ENCODE data around the gene SAPCD2.
A peak's percentile ranks its signal among the peaks of the same experiment; 100 is the strongest.

The SAPCD2 gene

DNA sequence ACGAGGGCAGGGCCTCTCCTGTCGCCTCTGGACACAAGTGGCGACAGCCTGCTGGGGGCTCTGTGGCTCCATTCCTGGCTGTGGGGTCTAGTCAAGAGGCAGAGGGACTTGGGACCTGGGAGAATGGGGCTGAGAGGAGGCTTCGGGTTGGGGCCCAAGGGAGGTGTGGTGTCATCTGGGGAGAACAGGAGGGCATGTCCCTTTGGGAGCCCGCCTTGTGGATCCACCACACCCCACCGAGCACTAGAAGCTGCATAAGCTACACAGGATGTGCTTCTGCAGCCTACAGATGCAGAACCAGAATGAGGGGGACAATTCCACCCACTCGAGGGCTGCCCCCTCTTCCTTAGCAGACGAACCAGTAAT is 12.6 kb upstream of the SAPCD2 start:
- TF ChIP-seq, protein P1, sequence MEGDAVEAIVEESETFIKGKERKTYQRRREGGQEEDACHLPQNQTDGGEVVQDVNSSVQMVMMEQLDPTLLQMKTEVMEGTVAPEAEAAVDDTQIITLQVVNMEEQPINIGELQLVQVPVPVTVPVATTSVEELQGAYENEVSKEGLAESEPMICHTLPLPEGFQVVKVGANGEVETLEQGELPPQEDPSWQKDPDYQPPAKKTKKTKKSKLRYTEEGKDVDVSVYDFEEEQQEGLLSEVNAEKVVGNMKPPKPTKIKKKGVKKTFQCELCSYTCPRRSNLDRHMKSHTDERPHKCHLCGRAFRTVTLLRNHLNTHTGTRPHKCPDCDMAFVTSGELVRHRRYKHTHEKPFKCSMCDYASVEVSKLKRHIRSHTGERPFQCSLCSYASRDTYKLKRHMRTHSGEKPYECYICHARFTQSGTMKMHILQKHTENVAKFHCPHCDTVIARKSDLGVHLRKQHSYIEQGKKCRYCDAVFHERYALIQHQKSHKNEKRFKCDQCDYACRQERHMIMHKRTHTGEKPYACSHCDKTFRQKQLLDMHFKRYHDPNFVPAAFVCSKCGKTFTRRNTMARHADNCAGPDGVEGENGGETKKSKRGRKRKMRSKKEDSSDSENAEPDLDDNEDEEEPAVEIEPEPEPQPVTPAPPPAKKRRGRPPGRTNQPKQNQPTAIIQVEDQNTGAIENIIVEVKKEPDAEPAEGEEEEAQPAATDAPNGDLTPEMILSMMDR (IDR thresholded peaks at IDR 0.05) = no peak
- Mint-ChIP-seq H3K4me3 (no peak overlapping the region), H3K9me3 (no peaks in the 10 kb centered on the region), H3K4me1 (peaks cover 23% of the 10 kb centered on the region), H3K27ac (no peak overlapping the region), H3K36me3 (ENCODE audit: low read depth) (no peaks in the 10 kb centered on the region), H3K27me3 (ENCODE audit: low read depth, poor library complexity) (peaks cover 64% of the 10 kb centered on the region)
- no peak for DNase-seq

DNA sequence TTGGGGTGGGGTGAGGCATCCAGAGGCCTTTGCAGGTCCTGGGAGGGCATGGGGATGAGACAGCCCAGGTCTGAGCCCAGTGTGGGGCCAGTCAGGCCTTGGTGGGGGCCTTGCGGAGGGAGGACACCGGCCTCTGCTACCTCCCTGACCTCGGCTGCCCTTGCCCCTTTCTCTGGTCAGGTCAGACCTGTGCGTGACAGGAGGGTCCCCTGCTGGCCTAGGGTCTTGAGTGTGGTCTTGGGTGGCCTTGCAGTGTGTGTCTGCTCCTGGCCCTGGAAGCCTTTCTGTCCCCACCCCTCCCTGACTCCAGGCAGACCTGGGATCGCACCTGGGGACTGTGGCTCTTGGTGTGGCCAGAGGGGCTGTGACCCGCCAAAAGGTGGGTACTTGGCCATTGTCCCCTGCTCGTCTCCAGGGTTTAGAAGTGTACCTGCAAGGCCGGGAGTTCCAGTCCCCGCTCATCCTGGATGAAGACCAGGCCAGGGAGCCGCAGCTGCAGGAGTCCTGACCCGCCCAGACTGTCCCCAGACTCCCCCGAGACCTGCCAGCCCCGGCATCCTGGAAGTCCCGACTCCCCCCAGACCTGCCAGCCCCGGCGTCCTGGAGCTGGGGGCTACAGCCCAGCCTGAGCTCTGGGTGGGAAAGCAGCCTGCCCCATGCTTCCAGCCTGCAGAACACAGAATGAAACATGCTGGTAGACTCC is 12.0 kb upstream of the SAPCD2 start:
- TF ChIP-seq, protein P1 (IDR thresholded peaks at IDR 0.05) = no peak
- peaks cover 69% of the 10 kb centered on the region for H3K27me3 Mint-ChIP-seq (ENCODE audit: low read depth, poor library complexity)
- no peak for DNase-seq
- no peaks in the 10 kb centered on the region for H3K9me3 Mint-ChIP-seq
- no peaks in the 10 kb centered on the region for H3K36me3 Mint-ChIP-seq (ENCODE audit: low read depth)
- H3K27ac Mint-ChIP-seq = no peak overlapping the region
- H3K4me3 Mint-ChIP-seq = no peak overlapping the region
- H3K4me1 Mint-ChIP-seq = peaks cover 18% of the 10 kb centered on the region

GRCh38 chr9:137080260-137081122 is 10.1 kb upstream of the SAPCD2 start:
- Mint-ChIP-seq H3K27ac (no peak overlapping the region), H3K4me1 (peaks cover 13% of the 10 kb centered on the region), H3K9me3 (no peaks in the 10 kb centered on the region), H3K36me3 (ENCODE audit: low read depth) (no peaks in the 10 kb centered on the region), H3K27me3 (ENCODE audit: low read depth, poor library complexity) (peaks cover 84% of the 10 kb centered on the region), H3K4me3 (no peak overlapping the region)
- no peak for DNase-seq
- TF ChIP-seq, protein P1 (IDR thresholded peaks at IDR 0.05) = no peak

DNA sequence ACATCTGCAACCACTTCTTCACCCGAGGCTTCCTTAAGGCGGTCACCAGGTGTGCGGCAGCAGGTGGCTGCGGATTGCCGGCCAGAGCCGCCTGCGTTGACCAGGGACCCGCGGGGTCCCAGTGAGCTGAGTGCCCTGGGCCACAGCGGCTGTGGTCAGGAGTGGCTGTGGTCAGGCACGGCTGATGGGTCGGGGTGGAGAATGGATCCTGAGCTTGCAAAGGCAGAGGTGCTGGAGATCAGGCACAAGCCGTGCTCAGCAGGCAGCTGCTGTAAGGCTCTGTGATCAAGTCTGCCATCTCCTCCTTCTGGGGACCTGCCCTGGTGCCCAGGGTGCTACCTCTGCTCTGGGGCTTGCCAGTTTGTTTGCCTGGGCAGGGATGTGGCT is 9.0 kb upstream of the SAPCD2 start:
- no peak for DNase-seq
- Mint-ChIP-seq H3K9me3 (no peaks in the 10 kb centered on the region), H3K4me1 (peaks cover 12% of the 10 kb centered on the region), H3K4me3 (no peak overlapping the region), H3K27ac (no peak overlapping the region), H3K36me3 (ENCODE audit: low read depth) (no peaks in the 10 kb centered on the region), H3K27me3 (ENCODE audit: low read depth, poor library complexity) (peaks cover 92% of the 10 kb centered on the region)
- TF ChIP-seq, protein P1 (IDR thresholded peaks at IDR 0.05) = no peak

GRCh38 chr9:137078701-137079400 is 8.5 kb upstream of the SAPCD2 start:
- Mint-ChIP-seq H3K27ac (no peak overlapping the region), H3K4me1 (peaks cover 12% of the 10 kb centered on the region), H3K9me3 (no peaks in the 10 kb centered on the region), H3K4me3 (peak overlapping the region; percentile 71), H3K27me3 (ENCODE audit: low read depth, poor library complexity) (peaks cover 92% of the 10 kb centered on the region), H3K36me3 (ENCODE audit: low read depth) (no peaks in the 10 kb centered on the region)
- peak; percentile 54 for DNase-seq
- TF ChIP-seq, protein P1 (IDR thresholded peaks at IDR 0.05) = no peak
